GM18502 (cell line): ENCODE results near the gene GALNT3.

Source experiments
- ATAC-seq: cut with Tn5 transposase; IDR thresholded peaks from one replicate; pipeline ENCODE4 v1.9.1; 2021; ENCODE audit warnings: mild to moderate bottlenecking; ENCODE audit not compliant: unreplicated experiment, poor library complexity

GALNT3 gene

DNA sequence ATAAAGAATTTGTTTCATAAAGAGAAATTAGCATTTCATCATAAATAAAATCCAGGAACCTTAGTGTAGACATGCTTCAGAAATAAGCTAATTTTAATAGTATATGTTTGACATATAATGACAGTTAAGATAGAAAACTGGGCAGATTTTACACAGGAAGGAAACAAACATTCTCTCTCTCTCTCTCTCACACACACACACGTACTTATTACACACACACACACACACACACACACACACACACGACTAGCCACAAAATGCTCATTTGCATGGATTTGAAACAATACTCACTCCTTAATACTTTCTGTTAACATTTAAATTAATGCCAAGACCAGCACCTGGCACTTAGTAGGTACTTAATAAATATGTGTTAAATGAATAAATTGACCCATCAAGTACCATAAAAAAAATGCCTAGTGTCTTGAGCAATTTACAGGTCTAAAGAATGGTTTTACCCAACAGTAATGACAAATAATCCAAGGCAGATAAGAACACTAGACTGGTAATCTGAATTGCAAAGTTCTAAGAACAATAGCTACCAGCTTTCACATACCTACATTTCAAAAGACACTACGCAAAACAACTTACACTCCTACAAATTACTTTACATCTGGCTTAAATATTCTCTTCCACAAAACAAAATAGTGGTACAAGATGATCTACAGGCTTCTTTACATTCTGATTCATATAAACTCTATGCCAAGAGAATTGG lies 2.9 kb upstream of the GALNT3 start:
- no peak for ATAC-seq

DNA sequence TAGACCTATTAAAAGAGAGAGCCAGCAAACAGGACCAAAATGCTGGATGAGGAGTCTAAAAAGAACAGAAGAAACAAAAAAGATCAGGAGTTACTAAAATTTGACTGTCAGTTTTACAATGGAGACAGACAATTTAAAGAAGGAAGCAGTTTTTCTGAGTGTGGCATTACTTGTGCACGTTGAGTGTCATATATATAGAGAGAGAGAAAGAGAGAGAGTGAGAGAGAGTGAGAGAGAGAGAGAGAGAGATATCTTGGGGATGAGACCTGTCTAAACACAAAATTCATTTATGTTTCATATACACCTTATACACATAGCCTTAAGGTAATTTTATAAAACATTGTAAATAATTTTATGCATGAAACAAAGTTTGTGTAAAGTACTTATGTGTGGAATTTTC lies 2.1 kb upstream of the GALNT3 start:
- no peak for ATAC-seq

DNA sequence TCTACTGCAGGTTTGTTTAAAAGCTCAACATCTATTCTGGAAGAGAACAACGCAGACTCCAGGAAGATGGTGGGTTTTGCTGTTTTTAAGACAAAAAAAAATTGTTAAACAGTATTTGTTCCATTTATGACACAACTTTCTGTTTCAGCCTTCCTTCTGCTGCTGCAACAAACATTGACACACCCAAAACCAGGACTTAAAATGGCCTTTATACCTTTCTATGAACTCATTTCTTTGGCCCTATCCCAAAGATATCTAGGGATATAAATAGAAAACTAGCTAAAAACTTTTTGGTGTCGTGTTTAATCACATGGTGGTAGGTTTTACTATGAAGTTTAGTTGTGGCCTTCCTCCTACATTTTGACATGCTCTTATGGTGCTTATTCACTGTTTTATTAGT lies 964 bp upstream of the GALNT3 start:
- peak; percentile 26 for ATAC-seq

DNA sequence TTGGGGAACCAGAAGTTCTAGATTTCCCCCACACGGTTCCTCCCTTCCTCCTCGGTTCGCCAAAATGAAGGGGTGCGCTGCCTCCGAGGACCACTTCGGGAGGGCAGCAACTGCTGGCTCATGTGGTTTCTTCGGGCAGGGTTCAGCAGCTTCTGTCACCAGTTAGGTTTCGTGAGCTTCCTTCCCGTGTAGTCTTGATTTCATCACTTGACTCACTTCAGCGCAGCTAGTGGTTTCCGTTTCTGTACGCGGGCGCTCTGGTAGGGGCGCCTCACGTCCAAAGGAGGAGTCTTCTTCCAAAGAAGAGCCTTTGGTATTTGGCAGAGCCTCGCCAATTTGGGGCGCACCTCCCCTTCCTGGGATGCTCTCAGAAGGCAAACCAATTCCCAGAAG lies 485 bp upstream of the GALNT3 start:
- peak; percentile 97 for ATAC-seq

DNA sequence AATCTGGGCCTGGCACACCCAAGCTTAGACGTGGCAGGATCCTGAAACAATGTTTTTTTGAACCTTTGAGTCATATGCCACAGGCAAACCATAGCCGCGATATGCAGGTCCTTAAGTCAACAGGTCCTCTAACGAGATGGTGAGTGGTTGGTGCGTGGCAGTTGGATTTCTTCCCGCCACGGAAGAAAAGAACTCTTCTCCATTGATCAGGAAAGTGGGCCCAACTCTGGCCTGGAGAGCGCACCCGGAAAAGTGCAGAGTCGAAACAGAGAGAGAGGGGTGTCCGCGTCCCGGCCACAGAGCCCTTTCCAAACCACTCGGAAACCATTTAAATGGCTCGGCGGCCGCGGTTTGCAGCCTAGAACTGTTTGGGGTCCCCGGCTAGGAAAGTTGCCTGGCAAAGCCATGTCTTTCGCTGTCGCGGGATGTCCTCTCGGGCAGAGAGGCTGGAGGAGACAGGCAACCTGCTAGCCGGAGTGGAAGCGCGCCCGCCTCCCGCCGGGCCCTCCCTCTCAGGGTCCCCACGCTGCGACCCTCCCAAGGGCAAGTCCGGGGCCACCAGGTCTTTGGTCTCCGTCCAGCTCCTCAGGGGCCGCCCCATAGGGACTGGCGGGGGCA lies 777 bp downstream of the GALNT3 start:
- peak; percentile 2 for ATAC-seq

DNA sequence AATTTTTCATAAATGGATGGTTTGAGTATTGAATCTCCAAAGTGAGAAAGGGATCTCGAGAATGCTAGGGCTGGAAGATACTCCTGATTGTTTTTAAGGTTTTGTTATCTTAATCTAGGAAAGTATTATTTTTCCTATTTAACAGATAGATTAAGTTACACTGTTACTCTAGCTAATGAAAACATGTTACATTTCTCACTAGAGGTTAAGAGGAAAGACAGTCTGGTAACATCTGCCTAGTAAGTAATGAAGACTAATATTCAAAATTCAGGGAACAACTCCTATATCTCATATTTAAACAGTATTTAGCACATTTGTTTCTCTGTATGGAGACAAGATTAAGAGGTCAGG lies 2.0 kb downstream of the GALNT3 start:
- no peak for ATAC-seq

DNA sequence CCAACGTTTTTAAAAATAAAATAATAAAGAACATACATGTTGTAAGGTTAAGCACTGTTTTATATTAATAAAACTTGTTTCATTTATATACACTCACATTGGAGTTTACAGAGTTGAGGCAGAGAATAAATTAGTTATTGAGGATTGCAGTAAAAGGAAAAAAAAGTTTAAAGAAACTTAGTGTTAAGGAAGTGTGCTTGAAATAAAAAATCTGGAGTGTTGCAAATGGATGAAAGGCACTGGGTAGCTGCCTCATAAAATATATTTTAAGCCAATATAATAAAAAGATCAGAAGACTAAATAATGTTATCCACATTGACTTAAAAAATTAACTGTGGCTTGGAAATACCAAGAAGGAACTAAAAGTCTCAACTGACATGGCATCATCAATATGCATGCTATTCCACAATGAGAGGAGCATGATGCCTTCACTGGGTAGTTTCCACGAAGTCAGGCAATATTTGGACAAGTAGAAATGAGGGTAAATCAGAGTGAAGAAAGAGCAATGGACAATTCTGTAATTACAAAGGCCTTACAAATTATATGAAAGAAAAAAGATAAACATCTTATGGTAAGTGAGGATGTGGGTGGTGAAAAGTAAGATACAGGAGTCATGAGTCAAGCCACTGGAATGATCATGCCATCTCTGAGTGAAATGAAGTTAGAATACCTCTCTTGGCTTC lies 2.5 kb downstream of the GALNT3 start:
- no peak for ATAC-seq

DNA sequence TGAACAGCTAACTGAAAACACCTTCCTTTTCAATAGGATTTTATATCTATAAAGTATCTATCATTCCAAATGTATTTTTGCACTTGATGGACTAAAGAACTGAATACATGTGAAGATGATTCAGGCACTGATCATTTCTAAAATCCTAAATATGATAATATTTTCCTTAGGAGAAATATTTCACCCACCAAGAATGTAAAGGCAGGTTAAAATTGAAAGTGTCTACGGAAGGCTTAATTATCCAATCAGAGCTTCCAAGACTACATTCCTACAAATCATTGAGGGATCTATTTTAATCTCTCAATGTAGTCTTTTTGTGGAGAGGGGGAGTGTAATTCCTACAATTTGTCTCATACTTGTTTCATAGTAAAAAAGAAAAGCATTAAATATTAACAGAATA lies 3.6 kb downstream of the GALNT3 start:
- ATAC-seq: no peak

DNA sequence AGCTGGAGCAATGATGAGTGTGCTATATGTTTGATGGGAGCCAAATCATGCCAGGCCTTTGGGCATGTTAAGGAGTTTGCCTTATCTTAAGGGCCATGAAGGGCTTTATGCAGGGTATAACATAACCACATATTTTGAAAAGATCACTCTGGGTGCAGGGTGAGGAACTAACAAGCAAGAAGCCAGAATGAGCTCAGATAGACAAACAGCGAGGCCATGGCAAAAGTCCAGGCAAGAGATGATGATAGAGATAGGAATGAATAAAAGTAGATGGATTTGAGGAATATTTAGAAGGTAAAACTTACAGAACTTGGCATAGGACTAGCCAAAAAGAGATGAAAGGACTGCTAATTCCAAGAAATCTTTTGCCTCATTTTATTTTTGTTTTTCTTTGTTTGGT lies 6.7 kb downstream of the GALNT3 start:
- no peak for ATAC-seq

DNA sequence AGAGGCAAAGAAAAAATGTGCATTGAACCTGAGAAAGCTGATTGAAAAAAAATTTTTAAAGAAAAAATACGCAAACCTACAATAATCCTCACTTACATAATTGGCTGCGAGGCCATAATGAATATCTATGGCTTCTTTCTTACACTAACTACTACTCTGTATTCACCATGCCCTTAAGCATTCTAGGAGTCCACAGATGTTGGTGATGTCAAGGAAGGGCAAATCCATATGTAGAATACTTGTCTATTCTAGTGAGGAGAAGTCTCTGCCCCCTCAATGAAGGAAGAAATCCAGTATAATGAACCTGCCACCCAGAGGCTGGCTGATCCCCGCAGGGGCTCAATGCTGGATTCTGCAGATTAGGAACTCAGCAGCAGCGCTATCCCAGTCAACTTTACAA lies 14.3 kb downstream of the GALNT3 start:
- ATAC-seq: no peak

DNA sequence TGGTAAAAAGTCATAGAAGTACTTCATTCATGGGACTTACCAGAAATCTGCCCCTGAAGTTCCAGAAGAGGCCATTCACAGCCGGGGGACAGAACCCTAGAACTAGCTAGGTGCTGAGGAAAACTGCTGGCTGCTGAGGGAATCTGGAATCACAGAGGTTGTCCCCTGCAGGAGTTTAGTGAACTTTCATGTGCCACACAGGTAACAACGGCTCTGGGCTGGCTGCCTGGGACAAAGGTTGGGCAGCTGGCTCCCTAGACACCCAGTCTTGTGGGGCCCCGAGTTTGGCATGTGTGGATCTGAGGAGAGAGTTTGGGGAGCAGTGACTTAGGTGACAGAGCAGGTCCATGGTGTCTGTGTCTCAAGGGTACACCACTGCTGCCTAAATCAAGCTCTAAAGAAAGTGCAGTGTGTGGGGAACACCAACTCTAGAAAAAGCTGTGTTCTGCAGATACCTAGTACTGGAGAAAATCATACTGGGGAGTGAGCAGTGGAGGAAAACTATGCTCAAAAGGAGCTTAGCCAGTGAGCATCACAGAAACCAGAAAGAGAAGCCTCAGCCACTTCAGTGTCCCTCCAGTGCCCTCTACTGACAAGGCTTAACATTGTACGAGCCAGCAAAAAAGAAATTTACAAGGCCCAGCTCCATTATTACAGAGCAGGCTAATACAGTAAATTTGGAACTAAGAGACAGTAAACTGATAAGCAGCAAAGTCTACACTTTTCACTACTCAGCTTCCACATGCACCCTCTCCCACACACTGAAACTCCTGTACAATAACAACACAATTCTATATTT lies 15.2 kb downstream of the GALNT3 start:
- ATAC-seq: no peak

DNA sequence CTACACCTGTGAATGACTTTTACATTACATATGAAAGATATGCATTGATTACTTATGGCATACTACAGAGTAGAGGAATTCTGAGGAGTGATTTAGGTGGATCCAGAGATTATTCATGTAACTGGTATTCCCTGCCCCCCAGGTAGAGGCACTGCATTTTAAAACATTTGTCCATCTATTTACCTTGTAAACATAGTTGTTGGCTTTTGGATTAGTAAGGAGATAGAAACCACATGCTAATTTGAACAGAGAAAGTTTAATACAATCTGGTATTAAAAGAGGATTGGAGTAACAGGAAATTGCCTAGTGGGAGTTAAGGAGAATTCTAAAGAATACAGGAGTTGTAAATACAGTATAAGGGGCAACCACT lies 15.9 kb downstream of the GALNT3 start:
- no peak for ATAC-seq

DNA sequence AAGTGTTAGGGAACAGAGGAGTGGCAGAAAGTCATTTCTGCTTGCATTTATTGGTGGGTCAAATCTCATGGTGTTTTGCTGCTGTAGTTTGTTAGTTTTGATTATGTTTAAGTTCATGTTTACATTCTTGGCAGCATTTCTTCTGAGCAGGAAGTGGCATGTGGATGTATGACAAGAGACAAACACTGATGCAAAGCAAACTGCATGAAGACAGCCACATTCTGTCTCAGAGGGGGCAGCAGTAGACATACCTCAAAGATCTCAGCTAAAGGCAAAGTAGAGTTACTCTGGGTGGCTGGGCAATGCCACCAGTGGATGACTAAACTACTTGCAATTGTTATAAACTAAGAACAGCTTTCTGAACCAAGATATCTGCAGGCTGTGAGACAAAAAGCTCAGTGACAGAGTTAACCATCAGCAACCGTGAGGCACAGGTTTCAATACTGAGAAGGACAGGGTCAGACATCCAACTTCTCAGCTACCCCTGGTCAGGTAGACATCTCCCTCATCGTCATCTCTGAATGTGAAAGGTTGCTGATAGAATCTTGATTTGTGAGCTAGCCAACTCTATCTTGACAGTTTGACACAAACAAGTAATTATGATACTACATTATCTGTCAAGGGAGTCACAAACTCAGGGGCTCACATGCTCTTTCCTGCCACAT lies 16.4 kb downstream of the GALNT3 start:
- peak; percentile 58 for ATAC-seq

DNA sequence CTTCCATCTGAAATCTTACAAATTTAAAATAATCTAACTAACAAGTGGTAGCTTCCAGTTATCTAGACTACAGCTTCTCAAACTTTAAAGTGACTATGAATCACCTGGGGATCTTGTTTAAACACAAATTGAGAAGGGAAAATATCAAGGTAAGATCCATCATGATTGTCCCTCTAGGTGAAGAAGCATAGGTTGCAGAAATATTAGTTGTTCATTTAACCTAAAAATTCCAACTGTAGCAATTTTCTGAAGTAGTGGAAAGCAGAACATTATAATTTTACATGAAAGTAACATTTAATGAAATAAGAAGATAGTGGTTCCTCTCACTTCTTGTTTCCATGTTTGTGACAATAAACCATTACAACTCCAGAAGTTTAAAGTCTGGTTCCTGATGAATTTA lies 17.3 kb downstream of the GALNT3 start:
- no peak for ATAC-seq

DNA sequence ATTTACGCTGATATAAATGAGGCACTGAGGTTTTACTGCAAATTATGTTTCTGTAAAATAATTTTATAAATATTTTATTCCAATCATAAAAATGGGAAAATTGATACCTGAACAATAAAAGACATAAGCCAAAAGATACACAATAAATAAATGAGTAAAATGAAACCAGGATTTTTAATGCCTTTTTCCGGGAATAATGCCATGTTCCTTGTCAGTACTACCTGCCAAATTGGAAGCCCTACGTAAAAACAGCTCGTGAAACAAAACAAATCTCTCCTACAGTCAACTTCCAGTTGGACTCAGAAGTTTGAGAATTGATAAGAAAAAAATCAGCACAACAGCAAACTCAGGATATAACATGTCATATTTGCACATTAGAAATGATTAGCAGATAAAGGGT lies 18.0 kb downstream of the GALNT3 start:
- ATAC-seq: no peak

DNA sequence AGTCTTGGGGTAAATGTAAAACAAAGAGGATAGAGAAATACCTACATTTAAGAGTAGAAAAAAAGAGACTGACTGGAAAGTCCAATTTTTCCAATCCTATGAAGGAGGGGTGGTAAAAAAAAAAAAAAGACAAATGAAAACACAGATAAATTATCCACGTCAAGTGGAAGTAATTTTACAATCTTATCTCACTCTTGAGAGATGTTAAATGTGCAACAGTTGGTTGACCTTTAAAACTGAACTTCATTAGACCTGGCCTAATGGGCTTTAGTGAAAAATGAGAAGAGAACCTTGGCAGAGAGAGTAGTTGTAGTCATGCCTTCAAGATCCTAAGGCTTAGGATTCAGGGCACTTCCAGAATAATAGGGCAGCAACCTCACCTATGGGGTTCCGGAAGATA lies 20.4 kb downstream of the GALNT3 start:
- ATAC-seq: no peak

DNA sequence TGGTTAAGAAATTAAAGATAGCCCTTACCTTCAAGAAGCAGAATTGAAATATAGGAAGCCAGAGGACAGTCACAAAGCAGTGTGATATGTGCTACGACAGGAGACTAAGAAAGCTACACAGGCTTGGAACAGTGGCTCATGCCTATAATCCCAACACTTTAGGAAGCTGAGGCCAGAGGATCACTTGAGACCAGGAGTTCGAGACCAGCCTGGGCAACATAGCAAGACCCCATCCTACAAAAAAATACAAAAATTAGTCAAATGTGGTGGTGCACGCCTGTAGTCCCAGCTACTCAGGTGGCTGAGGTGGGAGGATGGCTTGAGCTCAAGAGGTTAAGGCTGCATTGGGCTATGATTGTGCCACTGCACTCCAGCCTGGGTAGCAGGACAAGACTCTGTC lies 21.9 kb downstream of the GALNT3 start:
- no peak for ATAC-seq

DNA sequence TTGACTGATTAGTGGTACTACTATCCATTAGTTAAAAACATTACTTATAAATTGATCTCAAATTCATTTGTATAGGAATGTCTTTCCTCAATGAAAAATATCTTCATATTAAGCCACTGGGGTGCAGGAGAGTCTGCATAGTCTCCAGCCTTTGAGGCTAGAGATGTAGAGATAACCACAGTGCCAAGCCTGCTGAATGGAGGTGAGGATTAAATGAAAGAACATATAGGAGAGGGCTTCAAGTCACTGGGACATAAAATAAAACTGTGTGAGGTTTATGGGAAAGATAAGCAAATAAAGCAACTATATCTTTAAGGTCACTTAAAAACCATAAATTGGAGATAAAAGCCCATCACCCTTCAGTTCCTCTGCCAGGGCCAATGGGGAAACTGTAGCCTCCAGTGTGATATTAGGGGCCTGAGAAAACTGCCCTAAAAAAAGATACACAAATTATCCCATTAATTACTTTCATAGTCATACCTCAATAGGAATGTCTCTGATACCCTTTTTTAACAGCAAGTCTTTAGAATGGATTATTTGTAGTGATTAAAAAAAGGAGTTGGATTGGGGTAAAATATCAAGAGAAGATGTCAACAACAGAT lies 27.6 kb downstream of the GALNT3 start:
- no peak for ATAC-seq

DNA sequence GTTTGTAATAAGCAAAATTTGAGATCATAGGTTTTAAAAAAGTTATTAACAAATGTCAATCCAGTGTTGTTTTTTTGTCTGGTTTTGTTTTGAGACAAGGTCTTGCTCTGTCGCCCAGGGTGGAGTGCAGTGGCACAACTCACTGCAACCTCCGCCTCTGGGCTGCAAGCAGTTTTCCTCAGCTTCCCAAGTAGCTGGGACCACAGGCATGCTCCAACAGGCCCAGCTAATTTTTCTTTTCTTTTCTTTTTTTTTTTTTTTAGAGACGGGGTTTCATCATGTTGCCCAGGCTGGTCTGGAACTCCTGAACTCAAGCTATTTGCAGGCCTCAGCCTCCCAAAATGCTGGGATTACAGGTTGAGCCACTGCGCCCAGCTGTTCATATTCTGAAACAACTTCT lies 31.3 kb downstream of the GALNT3 start:
- no peak for ATAC-seq
